A172 (cell line): ENCODE measurements around the gene PMPCB. TPM values are rescaled to one million over a fixed set of nuclear protein-coding genes. Genes with fewer than 3 reads are reported as not detected.
A peak's percentile ranks its signal among the peaks of the same experiment; 100 is the strongest.
"Not testable (repeated sequence)": the region's sequence is repeated elsewhere in the genome, so short reads cannot be mapped to it uniquely, and the experiment has no call there.

Experiments
- DNase-seq: peaks from one replicate; pipeline ENCODE4 v3.0.0-alpha.2; 2015; ENCODE audit warnings: low spot score
- total RNA-seq: library from RNA; depleted of rRNA; stranded (reverse); fragments of >200 nt; shearing (Covaris generic); gene quantifications from 2 replicates; pipeline ENCODE4 v1.2.3, GENCODE V29; 2014; rRNA removed

The PMPCB gene
- total RNA-seq: 104 and 105 TPM in 2 replicates

GRCh38 chr7:103296901-103297836 is at the start of gene PMPCB:
Gene PMPCB (plus strand): TSS chr7:103297435. CDS start chr7:103297460, 25 bp downstream.
- peak; percentile 95 for DNase-seq

- DNase-seq: not testable (repeated sequence)
Measured at GRCh38 chr7:103253699-103254506, 43.3 kb upstream of the PMPCB start.

GRCh38 chr7:103264054-103264453 is 33.2 kb upstream of the PMPCB start:
- DNase-seq: not testable (repeated sequence)

GRCh38 chr7:103266229-103266628 is 31.0 kb upstream of the PMPCB start:
- not testable (repeated sequence) for DNase-seq

GRCh38 chr7:103273374-103273773 is 23.9 kb upstream of the PMPCB start:
- DNase-seq: not testable (repeated sequence)

- not testable (repeated sequence) for DNase-seq
Measured at GRCh38 chr7:103274867-103275266, 22.4 kb upstream of the PMPCB start.

GRCh38 chr7:103278195-103278594 is 19.0 kb upstream of the PMPCB start:
- not testable (repeated sequence) for DNase-seq

- peak; percentile 27 for DNase-seq
Measured at GRCh38 chr7:103279636-103279962, 17.6 kb upstream of the PMPCB start.

GRCh38 chr7:103279963-103280802 is 17.1 kb upstream of the PMPCB start:
- DNase-seq: peak; percentile 56

GRCh38 chr7:103280803-103281155 is 16.5 kb upstream of the PMPCB start:
- not testable (repeated sequence) for DNase-seq

- not testable (repeated sequence) for DNase-seq
Measured at GRCh38 chr7:103282802-103283427, 14.3 kb upstream of the PMPCB start.

- no peak for DNase-seq
Measured at GRCh38 chr7:103292122-103292521, 5.1 kb upstream of the PMPCB start.

GRCh38 chr7:103293526-103293925 is 3.7 kb upstream of the PMPCB start:
- DNase-seq: no peak

GRCh38 chr7:103297837-103298179 is 573 bp downstream of the PMPCB start:
- no peak for DNase-seq

- no peak for DNase-seq
Measured at GRCh38 chr7:103299660-103300059, 2.4 kb downstream of the PMPCB start.

GRCh38 chr7:103301441-103301840 is 4.2 kb downstream of the PMPCB start:
- DNase-seq: no peak

GRCh38 chr7:103307503-103308231 is 10.4 kb downstream of the PMPCB start:
- DNase-seq: no peak

GRCh38 chr7:103314852-103315251 is 17.6 kb downstream of the PMPCB start:
- DNase-seq: no peak

- no peak for DNase-seq
Measured at GRCh38 chr7:103316380-103316941, 19.2 kb downstream of the PMPCB start.

- no peak for DNase-seq
Measured at GRCh38 chr7:103317009-103317408, 19.8 kb downstream of the PMPCB start.
